Neural crest cell (in vitro differentiated cells): Measurements from ENCODE around the gene BRIP1. TPM values are rescaled to one million over a fixed set of nuclear protein-coding genes. Genes with fewer than 3 reads are reported as not detected.

Experiments used
- DNase-seq: peaks from one replicate; pipeline ENCODE4 v3.0.0; 2021; ENCODE audit warnings: low read depth, mixed read lengths, low spot score
- H3K27ac Mint-ChIP-seq: one replicate; pipeline ENCODE4 v1.8.0; 2021; ENCODE audit warnings: mild to moderate bottlenecking, mixed read lengths; ENCODE audit not compliant: unreplicated experiment
- H3K27me3 Mint-ChIP-seq: 2 replicates; pipeline ENCODE4 v1.8.0; 2021; ENCODE audit warnings: low read depth, mild to moderate bottlenecking, mixed read lengths
- H3K36me3 Mint-ChIP-seq: 2 replicates; pipeline ENCODE4 v1.8.0; 2021; ENCODE audit warnings: low read depth, mild to moderate bottlenecking, mixed read lengths
- H3K4me1 Mint-ChIP-seq: 2 replicates; pipeline ENCODE4 v1.8.0; 2021; ENCODE audit warnings: mixed read lengths
- H3K4me3 Mint-ChIP-seq: one replicate; pipeline ENCODE4 v1.8.0; 2021; ENCODE audit warnings: mild to moderate bottlenecking, mixed read lengths
- H3K9me3 Mint-ChIP-seq: 2 replicates; pipeline ENCODE4 v1.8.0; 2021; ENCODE audit warnings: mixed read lengths
- CTCF ChIP-seq: fragments of 200-600 bp; sonication (generic); conservative IDR thresholded peaks from 2 replicates; pipeline ENCODE4 v1.5.0; 2021; ENCODE audit warnings: antibody characterized with exemption, mild to moderate bottlenecking
- total RNA-seq: library from RNA; stranded (reverse); gene quantifications from 2 replicates; pipeline ENCODE4 v1.2.1, GENCODE V29; 2021

BRIP1 gene
- total RNA-seq, 1 donor from 2014 or later, result 31.4 TPM

- Mint-ChIP-seq H3K4me3 (no peak overlapping the region), H3K27ac (no peak overlapping the region), H3K36me3 (no peaks in the 10 kb centered on the region), H3K4me1 (peaks cover 21% of the 10 kb centered on the region), H3K27me3 (no peaks in the 10 kb centered on the region), H3K9me3 (peaks cover 7% of the 10 kb centered on the region)
- no peak for TF ChIP-seq CTCF
- DNase-seq, result no peak
Measured at GRCh38 chr17:61660746-61661485, 202.4 kb downstream of the BRIP1 start.

- Mint-ChIP-seq H3K36me3 (no peaks in the 10 kb centered on the region), H3K9me3 (no peaks in the 10 kb centered on the region), H3K4me3 (no peak overlapping the region), H3K27me3 (no peaks in the 10 kb centered on the region), H3K4me1 (peaks cover 21% of the 10 kb centered on the region), H3K27ac (no peak overlapping the region)
- DNase-seq, result no peak
- no peak for TF ChIP-seq CTCF
Measured at GRCh38 chr17:61659437-61659836, 203.9 kb downstream of the BRIP1 start.

DNA sequence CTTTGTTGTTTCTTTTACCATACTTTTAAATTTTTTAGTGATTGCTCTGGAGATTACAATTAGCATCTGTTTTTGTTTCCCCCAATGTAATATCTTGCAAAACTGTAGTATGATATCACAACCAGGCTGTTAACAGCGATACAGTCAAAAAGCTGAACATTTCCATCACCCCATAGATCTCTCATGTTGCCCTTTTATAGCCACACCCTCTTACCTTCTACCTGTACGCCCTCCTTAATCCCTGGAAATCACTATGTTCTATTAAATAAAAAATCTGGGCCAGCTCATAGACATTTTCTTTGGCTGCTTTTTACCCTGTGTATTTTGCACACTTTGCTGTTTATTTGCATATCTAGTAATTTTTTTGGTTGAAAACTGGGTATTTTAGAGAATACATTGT, 205.1 kb downstream of the BRIP1 start:
- no peaks in the 10 kb centered on the region for H3K27me3 Mint-ChIP-seq
- H3K27ac Mint-ChIP-seq, result no peak overlapping the region
- H3K4me1 Mint-ChIP-seq, result peaks cover 15% of the 10 kb centered on the region
- TF ChIP-seq CTCF, result no peak
- no peak overlapping the region for H3K4me3 Mint-ChIP-seq
- no peak for DNase-seq
- peaks cover 3% of the 10 kb centered on the region for H3K9me3 Mint-ChIP-seq
- no peaks in the 10 kb centered on the region for H3K36me3 Mint-ChIP-seq

DNA sequence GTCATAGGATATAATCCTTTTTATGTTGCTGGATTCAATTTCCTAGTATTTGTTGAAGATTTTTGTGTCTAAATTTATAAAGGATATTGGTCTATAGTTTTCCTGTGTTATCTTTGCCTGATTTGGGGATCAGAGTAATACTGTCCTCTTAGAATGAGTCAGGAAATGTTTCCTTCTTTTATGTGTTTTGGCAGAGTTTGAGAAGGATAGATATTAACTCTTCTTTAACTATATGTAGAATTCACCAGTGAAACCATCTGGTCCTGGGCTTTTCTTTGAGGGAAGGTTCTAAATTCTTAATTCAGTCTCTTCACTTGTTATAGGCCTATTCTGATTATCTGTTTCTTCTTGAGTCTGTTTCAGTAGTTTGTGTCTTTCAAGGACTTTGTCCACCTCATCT, 206.0 kb downstream of the BRIP1 start:
- H3K9me3 Mint-ChIP-seq, result peaks cover 10% of the 10 kb centered on the region
- no peaks in the 10 kb centered on the region for H3K27me3 Mint-ChIP-seq
- H3K36me3 Mint-ChIP-seq, result no peaks in the 10 kb centered on the region
- peaks cover 7% of the 10 kb centered on the region for H3K4me1 Mint-ChIP-seq
- no peak overlapping the region for H3K4me3 Mint-ChIP-seq
- no peak for DNase-seq
- TF ChIP-seq CTCF, result no peak
- no peak overlapping the region for H3K27ac Mint-ChIP-seq

DNA sequence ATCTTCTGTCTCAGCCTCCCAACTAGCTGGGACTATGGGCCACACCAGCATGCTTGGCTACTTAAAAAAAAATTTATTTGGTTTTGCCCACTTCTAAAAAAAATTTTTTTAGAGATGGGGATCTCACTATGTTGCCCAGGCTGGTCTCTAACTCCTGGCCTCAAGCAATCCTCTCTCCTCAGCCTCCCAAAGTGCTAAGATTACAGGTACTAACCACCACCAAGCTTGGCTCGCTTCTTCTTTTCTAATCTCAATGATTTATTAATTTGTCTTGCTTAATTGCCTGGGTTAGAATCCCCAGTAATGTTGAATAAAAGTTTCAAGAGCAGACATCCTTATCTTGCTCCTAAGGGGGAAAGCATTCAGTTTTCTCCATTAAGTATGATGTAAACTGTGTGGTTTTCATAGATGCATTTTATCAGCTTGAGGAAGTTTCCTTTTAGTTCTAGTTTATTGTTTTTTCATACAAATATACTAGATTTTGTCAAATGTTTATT, 206.6 kb downstream of the BRIP1 start:
- DNase-seq, result no peak
- no peak overlapping the region for H3K27ac Mint-ChIP-seq
- no peak for TF ChIP-seq CTCF
- no peaks in the 10 kb centered on the region for H3K36me3 Mint-ChIP-seq
- no peak overlapping the region for H3K4me3 Mint-ChIP-seq
- peaks cover 1% of the 10 kb centered on the region for H3K4me1 Mint-ChIP-seq
- no peaks in the 10 kb centered on the region for H3K27me3 Mint-ChIP-seq
- H3K9me3 Mint-ChIP-seq, result peaks cover 13% of the 10 kb centered on the region
